Adipose tissue (tissue), 3 donors: ENCODE measurements around the gene CELSR3. TPM values are rescaled to one million over a fixed set of nuclear protein-coding genes. Genes with fewer than 3 reads are reported as not detected.

ENCODE experiments used
- H3K27ac ChIP-seq: one replicate; pipeline ENCODE4 v1.5.1; 2013; ENCODE audit warnings: low read depth, low read length
- WGBS, 3 donors: extraction: QIAGEN DNeasy Blood & Tissue Kit; methylation state at CpG; one replicate each; pipeline ENCODE4 v1.1.7; 2013; 5-methylcytosine and 5-hydroxymethylcytosine counted together
- polyA plus RNA-seq, 3 donors: library from polyadenylated mRNA; stranded (reverse); fragments of 200-250 nt; gene quantifications; one replicate each; pipeline ENCODE4 v1.2.3, GENCODE V29; 2013
- donor health status: healthy with polysubstance abuse.
- donor health status: Bipolar disorder and iron deficiency.
- donor health status: healthy.

CELSR3 gene
- polyA plus RNA-seq, 3 donors: 0.48 to 1.5 (median 1.0) TPM

DNA sequence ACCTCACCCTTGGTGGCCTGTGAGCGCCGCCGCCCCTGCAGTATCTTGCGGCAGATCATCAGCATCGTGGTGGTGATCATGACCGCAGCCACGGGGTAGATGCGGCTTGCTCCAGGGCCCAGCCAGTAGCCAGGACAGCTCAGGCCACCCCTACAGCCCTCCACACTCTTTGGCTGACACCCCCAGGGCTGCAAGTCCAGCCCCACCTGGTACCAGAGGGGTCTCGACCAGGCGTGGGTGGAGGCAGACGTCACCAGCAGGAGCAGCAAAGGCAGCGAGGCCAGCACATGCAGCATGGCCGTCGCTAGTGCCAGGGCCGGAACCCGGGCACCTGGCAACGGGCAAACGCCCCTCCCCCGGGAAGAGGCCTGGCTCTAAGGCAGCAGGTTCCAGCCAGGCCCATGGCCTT is 41.2 kb downstream of the CELSR3 start, which contains the start of gene TMEM89:
Gene TMEM89, minus strand, starts transcription at position 309 of the 409 bp plus-strand sequence. Its CDS starts 13 bp downstream, at position 296.
- 95 to 96% (median 95%) methylated on average over 19 of the region's 19 CpGs for WGBS, 3 donors
- no peak within 1 kb of the TSS for H3K27ac ChIP-seq

- H3K27ac ChIP-seq: no peak overlapping the region
- 82 to 85% (median 83%) methylated on average over 7 of the region's 7 CpGs for WGBS, 3 donors
Observed at GRCh38 chr3:48619541-48620524, 42.9 kb downstream of the CELSR3 start.

GRCh38 chr3:48617559-48617958 is 45.1 kb downstream of the CELSR3 start:
- WGBS, 3 donors: 96 to 98% (median 97%) methylated on average over 4 of the region's 4 CpGs
- no peak overlapping the region for H3K27ac ChIP-seq

GRCh38 chr3:48614044-48614443 is 48.6 kb downstream of the CELSR3 start:
- H3K27ac ChIP-seq: no peak overlapping the region
- WGBS, 3 donors: 33 to 73% (median 41%) methylated on average over 3 of the region's 3 CpGs

DNA sequence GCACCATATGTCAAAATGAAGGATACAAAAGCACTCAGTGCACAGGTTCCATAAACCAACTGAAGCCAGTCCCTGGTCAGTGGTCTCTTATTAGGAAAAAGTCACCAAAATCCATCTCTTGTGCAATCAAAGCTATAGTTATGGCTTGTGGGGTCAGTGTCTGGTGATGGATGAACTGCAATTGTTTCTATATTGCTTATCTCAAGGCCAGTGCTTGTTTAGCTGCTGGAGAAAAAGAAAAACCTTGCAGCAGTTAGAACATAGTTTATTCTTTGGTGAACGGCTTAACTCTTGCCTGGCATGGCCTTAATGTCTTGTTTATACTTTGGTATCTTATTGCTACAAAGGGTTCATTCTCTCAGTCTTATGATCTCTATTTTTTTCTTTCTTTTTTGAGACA is 50.4 kb downstream of the CELSR3 start:
- WGBS, 3 donors: 20 to 63% (median 57%) methylated on average over 1 of the region's 1 CpG
- H3K27ac ChIP-seq: no peak overlapping the region

GRCh38 chr3:48609088-48610005 is 53.3 kb downstream of the CELSR3 start, which contains the start of gene UQCRC1:
UQCRC1 (minus strand) TSS chr3:48609646; CDS start chr3:48609620, 26 bp downstream.
- peak within 1 kb of the TSS; percentile 38 for H3K27ac ChIP-seq
- 1 to 2% (median 2%) methylated on average over 82 to 86 of the region's 86 CpGs for WGBS, 3 donors

GRCh38 chr3:48607519-48607918 is 55.2 kb downstream of the CELSR3 start:
- WGBS, 3 donors: 93 to 96% (median 93%) methylated on average over 5 of the region's 5 CpGs
- no peak overlapping the region for H3K27ac ChIP-seq

DNA sequence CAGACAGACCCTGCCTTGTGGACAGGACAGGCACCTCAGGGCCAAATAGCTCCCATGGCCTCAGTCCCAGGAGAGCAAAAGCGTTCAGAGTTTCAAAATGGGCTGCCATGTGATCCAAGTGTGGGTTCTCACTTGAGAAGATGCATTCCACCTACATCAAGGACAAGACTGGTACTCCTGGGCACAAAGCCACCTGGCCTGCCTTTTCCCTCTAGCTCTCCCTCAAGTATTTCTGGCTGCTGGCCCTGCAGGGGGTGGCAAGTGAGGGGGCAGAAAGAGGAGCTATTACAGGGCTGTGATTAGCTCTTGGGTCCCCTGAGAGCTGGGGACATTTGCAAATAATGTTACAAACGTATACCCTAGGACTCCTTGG is 61.1 kb downstream of the CELSR3 start:
- 63 to 79% (median 72%) methylated on average over 2 of the region's 2 CpGs for whole genome bisulfite sequencing, 3 donors
- H3K27ac ChIP-seq: no peak overlapping the region

GRCh38 chr3:48600711-48601621 is 61.7 kb downstream of the CELSR3 start:
- H3K27ac ChIP-seq: no peak overlapping the region
- WGBS, 3 donors: 93 to 96% (median 94%) methylated on average over 19 of the region's 19 CpGs

- no peak overlapping the region for H3K27ac ChIP-seq
- WGBS, 3 donors: 95 to 98% (median 96%) methylated on average over 12 of the region's 12 CpGs
Observed at GRCh38 chr3:48599509-48600285, 63.0 kb downstream of the CELSR3 start.

- 73 to 79% (median 79%) methylated on average over 11 of the region's 11 CpGs for WGBS, 3 donors
- H3K27ac ChIP-seq: no peak overlapping the region
Observed at GRCh38 chr3:48599077-48599501, 63.6 kb downstream of the CELSR3 start.

GRCh38 chr3:48598323-48599076 is 64.2 kb downstream of the CELSR3 start:
- 46 to 83% (median 71%) methylated on average over 5 of the region's 5 CpGs for WGBS, 3 donors

GRCh38 chr3:48597408-48597800 is 65.3 kb downstream of the CELSR3 start:
- H3K27ac ChIP-seq: no peak overlapping the region
- WGBS, 3 donors: 71 to 84% (median 79%) methylated on average over 6 of the region's 6 CpGs

More at GRCh38 chr3:48598323-48599076, 64.2 kb downstream of the CELSR3 start:
- no peak overlapping the region for H3K27ac ChIP-seq

DNA sequence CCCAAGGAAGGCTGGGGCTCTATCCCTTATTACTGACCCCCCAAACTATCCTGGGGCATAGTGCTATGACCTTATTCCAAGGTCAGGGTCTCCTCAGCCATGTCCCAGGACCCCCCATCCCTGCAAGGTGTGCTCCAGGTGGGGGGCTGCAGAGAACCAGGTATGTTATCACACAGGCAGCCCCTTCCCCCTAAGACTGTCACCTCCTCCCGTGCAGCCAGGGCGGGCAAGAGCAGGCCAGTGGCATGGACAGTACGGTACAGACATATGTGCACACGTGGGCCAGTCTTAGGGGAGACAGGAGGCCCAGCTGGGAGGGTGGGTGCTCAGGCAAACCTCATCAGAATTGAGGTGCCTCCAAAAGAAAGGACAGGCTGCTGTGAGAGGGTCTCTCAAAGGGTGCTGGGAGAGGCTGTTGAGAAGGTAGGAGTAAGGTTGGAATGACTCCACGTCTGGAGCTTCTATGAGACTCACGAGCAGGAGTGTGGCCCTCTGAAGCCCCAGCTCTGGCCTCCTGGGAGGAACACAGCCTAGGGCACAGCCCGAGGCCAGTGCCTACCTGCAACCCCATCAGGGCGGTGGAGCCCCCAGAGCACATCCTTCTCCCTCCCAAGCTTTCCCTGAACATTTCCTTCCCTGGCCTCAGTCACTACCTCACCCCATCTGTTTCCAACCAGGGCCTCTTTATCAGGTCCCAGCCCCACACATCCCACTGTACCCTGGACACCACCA is 65.8 kb downstream of the CELSR3 start:
- H3K27ac ChIP-seq: no peak overlapping the region
- WGBS, 3 donors: 68 to 78% (median 74%) methylated on average over 8 of the region's 8 CpGs

- 56 to 82% (median 79%) methylated on average over 5 of the region's 5 CpGs for WGBS, 3 donors
- no peak overlapping the region for H3K27ac ChIP-seq
Observed at GRCh38 chr3:48596157-48596556, 66.5 kb downstream of the CELSR3 start.
